ENCODE results near the gene ICE1. TPM values are rescaled to one million over a fixed set of nuclear protein-coding genes. Genes with fewer than 3 reads are reported as not detected.
A peak's percentile ranks its signal among the peaks of the same experiment; 100 is the strongest.

Gene ICE1
- total RNA-seq, 2 donors from 2014 or later, result 21.0 to 25.9 TPM

DNA sequence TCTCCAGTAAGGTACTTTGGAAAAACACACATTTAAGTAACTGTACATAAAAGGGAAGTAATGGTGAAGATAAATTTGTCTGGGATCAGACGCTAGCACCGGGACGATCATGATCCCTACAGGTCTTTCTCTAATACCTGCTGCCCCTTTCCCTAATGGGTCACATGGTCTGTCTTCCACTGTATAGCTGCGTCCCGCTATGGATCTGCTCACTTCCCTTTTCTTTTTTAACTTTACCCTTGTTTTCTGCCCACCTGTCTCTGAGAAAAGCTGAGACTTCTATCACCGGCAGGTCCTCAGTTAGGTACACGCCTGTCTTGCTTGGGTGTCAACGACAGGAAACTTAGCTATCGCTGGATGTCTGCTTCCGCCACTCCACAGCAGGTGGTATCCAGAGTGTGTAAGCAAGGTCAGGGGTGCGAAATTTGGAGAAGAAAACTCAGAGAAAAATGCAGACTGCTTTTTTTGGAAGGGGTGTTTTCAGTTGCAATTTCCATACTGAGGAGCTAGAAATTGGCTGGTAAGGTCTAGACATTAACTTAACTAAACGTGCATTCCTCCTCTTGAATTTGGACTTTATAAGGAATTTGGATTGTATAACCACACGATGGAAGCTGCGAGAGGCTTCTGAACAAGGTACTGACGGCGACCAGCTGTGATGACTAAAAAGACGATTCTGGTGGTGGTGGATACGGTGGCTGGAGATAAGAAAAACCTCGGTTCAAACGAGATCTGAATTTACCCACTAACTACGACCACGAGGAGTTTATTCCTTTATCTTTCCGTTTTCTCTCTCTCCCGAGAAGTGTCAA lies 1.1 kb upstream of the ICE1 start:
- no peaks in the 10 kb centered on the region for H3K36me3 ChIP-seq
- no peaks in the 10 kb centered on the region for H3K27me3 ChIP-seq (replicated peaks; ENCODE audit: insufficient read depth)
- intact Hi-C loops (cut with DNase I), result loop anchor here (5.0 kb wide), 1 partner anchor 1211 kb away; the partner anchor contains the start of genes NSUN2 and SRD5A1
- no peak for DNase-seq (ENCODE audit: low spot score)
- 13% methylated on average over 24 of the region's 24 CpGs for WGBS
- peak overlapping the region; percentile 96 to 98 for H3K27ac ChIP-seq
- TF ChIP-seq POLR2AphosphoS5 (IDR thresholded peaks at IDR 0.05), result no peak
- TF ChIP-seq, protein P1, sequence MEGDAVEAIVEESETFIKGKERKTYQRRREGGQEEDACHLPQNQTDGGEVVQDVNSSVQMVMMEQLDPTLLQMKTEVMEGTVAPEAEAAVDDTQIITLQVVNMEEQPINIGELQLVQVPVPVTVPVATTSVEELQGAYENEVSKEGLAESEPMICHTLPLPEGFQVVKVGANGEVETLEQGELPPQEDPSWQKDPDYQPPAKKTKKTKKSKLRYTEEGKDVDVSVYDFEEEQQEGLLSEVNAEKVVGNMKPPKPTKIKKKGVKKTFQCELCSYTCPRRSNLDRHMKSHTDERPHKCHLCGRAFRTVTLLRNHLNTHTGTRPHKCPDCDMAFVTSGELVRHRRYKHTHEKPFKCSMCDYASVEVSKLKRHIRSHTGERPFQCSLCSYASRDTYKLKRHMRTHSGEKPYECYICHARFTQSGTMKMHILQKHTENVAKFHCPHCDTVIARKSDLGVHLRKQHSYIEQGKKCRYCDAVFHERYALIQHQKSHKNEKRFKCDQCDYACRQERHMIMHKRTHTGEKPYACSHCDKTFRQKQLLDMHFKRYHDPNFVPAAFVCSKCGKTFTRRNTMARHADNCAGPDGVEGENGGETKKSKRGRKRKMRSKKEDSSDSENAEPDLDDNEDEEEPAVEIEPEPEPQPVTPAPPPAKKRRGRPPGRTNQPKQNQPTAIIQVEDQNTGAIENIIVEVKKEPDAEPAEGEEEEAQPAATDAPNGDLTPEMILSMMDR (IDR thresholded peaks at IDR 0.05), result no peak
- H3K4me3 ChIP-seq, result peak overlapping the region; percentile 96 to 98
- H3K4me1 ChIP-seq (replicated peaks), result peaks cover 5% of the 10 kb centered on the region
- no peaks in the 10 kb centered on the region for H3K9me3 ChIP-seq

DNA sequence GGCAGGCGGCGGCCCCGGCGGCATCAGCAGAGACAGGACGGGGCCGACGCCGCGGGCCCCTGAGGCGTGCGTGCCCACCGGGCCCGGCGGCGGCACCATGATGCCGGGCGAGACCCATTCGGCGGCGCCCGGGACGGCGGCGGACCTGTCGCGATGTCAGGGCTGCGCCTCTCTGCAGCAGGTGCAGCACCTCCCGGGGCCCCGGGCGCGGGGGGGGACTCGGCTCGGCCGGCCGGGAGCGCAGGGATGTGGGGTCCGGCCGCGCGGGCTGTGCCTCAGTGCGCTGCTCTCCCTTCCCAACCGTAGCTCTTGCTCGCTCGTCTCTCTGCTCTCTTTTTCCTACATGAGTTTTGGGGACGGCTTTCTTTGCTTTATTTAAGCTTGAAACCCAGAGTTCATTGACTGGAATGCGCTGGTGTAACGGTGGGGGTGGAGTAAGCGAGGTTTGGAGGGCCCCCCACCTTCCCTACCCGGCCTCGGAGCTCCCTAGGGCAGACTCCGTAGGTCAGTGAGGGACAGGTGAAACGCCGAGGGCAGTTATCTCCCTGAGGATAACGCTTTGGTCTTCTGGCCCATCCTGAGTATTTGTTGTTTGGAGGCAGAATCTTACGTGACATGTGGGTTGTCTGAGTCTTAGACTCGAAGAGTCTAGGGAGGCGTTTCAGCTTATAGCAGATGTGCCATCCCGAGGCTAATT lies 490 bp downstream of the ICE1 start:
- H3K4me1 ChIP-seq (replicated peaks), result peaks cover 5% of the 10 kb centered on the region
- intact Hi-C loops (cut with DNase I), result loop anchor here (5.0 kb wide), 1 partner anchor 1209 kb away; the partner anchor contains the start of genes NSUN2 and SRD5A1
- DNase-seq (ENCODE audit: low spot score), result no peak
- H3K27me3 ChIP-seq (replicated peaks; ENCODE audit: insufficient read depth), result no peaks in the 10 kb centered on the region
- peak overlapping the region; percentile 96 to 98 for H3K4me3 ChIP-seq
- H3K36me3 ChIP-seq, result no peaks in the 10 kb centered on the region
- under 1% methylated on average over 27 of the region's 58 CpGs for WGBS
- TF ChIP-seq, protein P1 (IDR thresholded peaks at IDR 0.05), result no peak
- TF ChIP-seq POLR2AphosphoS5 (IDR thresholded peaks at IDR 0.05), result no peak
- no peak for TF ChIP-seq POLR2A (IDR thresholded peaks at IDR 0.05)
- peak overlapping the region; percentile 96 to 98 for H3K27ac ChIP-seq
- H3K9me3 ChIP-seq, result no peaks in the 10 kb centered on the region

DNA sequence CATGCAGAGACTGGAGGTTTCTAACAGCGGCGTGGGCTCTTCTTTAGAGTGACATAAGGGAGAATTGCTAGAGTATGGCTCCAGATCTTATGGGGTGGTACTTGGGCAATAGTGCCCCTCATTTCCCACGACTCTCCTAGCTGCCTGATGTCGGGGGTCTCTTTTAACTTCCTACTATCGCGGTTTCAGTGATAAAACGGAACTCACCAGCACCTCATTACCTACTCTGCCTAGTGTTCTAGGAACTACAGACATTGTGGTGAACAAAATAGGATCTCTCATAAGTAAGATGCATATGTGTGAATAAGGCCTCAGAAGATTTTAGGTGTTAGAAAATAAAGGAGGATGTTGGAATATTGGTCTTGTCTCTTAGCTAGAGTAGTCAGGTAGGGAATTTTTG lies 1.1 kb downstream of the ICE1 start:
- WGBS, result 38% methylated on average over 7 of the region's 7 CpGs
- Histone ChIP-seq H3K36me3 (no peaks in the 10 kb centered on the region), H3K27me3 (replicated peaks; ENCODE audit: insufficient read depth) (no peaks in the 10 kb centered on the region), H3K9me3 (no peaks in the 10 kb centered on the region), H3K27ac (no peak overlapping the region), H3K4me1 (replicated peaks) (peaks cover 5% of the 10 kb centered on the region), H3K4me3 (peak overlapping the region; percentile 96 to 98)
- intact Hi-C loops (cut with DNase I), result loop anchor here (5.0 kb wide), 1 partner anchor 1209 kb away; the partner anchor contains the start of genes NSUN2 and SRD5A1
- DNase-seq (ENCODE audit: low spot score), result no peak
- TF ChIP-seq POLR2A (IDR thresholded peaks at IDR 0.05), result no peak
- TF ChIP-seq, protein P1 (IDR thresholded peaks at IDR 0.05), result no peak
- no peak for TF ChIP-seq POLR2AphosphoS5 (IDR thresholded peaks at IDR 0.05)

DNA sequence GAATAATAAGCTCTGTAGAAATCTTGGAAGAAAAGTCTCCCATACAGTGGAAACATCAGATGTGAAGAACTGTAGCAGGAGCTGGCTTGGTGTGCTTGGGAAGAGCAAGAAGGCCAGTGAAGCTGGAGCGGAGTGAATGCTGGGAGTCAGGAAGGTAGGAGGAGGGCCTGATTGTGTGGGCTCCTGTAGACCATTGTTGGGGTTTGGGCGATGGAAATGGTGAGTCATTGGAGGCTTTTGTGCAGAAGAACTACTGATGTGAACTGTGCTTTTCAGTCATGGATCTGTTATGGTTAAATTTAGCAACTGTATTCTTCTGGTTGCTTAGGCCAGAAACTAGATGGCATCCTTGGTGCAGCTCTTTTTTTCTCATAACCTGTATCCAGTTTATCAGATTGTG lies 2.3 kb downstream of the ICE1 start:
- DNase-seq (ENCODE audit: low spot score), result no peak
- TF ChIP-seq, protein P1 (IDR thresholded peaks at IDR 0.05), result no peak
- TF ChIP-seq POLR2A (IDR thresholded peaks at IDR 0.05) (no peak), POLR2AphosphoS5 (IDR thresholded peaks at IDR 0.05) (no peak)
- no peak overlapping the region for H3K27ac ChIP-seq
- peaks cover 5% of the 10 kb centered on the region for H3K4me1 ChIP-seq (replicated peaks)
- WGBS, result 91% methylated on average over 2 of the region's 2 CpGs
- no peak overlapping the region for H3K4me3 ChIP-seq
- no peaks in the 10 kb centered on the region for H3K36me3 ChIP-seq
- no peaks in the 10 kb centered on the region for H3K9me3 ChIP-seq
- H3K27me3 ChIP-seq (replicated peaks; ENCODE audit: insufficient read depth), result no peaks in the 10 kb centered on the region
- intact Hi-C loops (cut with DNase I), result loop anchor here (5.0 kb wide), 1 partner anchor 1208 kb away; the partner anchor contains the start of genes NSUN2 and SRD5A1
